ENCODE measurements around the gene NTM.
"Not testable (repeated sequence)": the region's sequence is repeated elsewhere in the genome, so short reads cannot be mapped to it uniquely, and the experiment has no call there.

Gene NTM

GRCh38 chr11:131370090-131370751 is at the start of gene NTM:
Gene NTM, plus strand, starts transcription at chr11:131370615.
- peaks cover 60% of the 10 kb centered on the region for H3K27me3 ChIP-seq (replicated peaks; ENCODE audit: control insufficient read depth, insufficient read depth, low read length)
- peak within 1 kb of the TSS; percentile 62 for H3K4me3 ChIP-seq (ENCODE audit: low read length)
- no peaks in the 10 kb centered on the region for H3K36me3 ChIP-seq (ENCODE audit: control insufficient read depth, insufficient read depth, low read length, severe bottlenecking)
- H3K9ac ChIP-seq (ENCODE audit: low read length) = no peak within 1 kb of the TSS
- peaks cover 12% of the 10 kb centered on the region for H3K4me1 ChIP-seq (ENCODE audit: control insufficient read depth, insufficient read depth, low read length)
- peak; percentile 40 for DNase-seq (ENCODE audit: low read depth)
- no peaks in the 10 kb centered on the region for H3K9me3 ChIP-seq (ENCODE audit: control insufficient read depth, low read length)

GRCh38 chr11:131324921-131325570 is 45.4 kb upstream of the NTM start:
- H3K36me3 ChIP-seq (ENCODE audit: control insufficient read depth, insufficient read depth, low read length, severe bottlenecking) = no peaks in the 10 kb centered on the region
- H3K4me1 ChIP-seq (ENCODE audit: control insufficient read depth, insufficient read depth, low read length) = no peaks in the 10 kb centered on the region
- H3K9ac ChIP-seq (ENCODE audit: low read length) = no peak overlapping the region
- peaks cover 7% of the 10 kb centered on the region for H3K9me3 ChIP-seq (ENCODE audit: control insufficient read depth, low read length)
- DNase-seq (ENCODE audit: low read depth) = no peak
- H3K4me3 ChIP-seq (ENCODE audit: low read length) = no peak overlapping the region
- peaks cover 8% of the 10 kb centered on the region for H3K27me3 ChIP-seq (replicated peaks; ENCODE audit: control insufficient read depth, insufficient read depth, low read length)

GRCh38 chr11:131326829-131327228 is 43.6 kb upstream of the NTM start:
- no peak for DNase-seq (ENCODE audit: low read depth)
- no peak overlapping the region for H3K9ac ChIP-seq (ENCODE audit: low read length)

DNA sequence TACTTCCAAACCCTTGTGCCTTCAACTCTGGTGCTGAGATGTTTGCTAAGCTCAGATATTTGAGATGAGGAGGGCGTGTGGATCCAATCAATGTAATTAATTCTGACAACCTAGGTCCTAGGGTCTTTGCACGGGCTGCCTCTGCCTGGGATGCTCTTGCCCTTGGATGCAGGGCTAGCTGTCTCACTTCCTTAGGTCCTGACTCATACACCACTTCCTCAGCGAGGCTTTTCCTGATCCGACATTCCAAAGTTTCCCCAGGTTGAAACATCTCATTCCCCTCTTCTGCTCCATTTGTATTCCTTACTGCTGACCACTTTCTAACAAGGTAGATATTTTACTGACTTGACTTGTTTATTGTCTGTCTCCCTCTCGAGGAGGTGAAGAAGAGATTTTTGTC is 43.0 kb upstream of the NTM start:
- DNase-seq (ENCODE audit: low read depth) = peak; percentile 9
- Histone ChIP-seq H3K4me1 (ENCODE audit: control insufficient read depth, insufficient read depth, low read length) (no peaks in the 10 kb centered on the region), H3K9me3 (ENCODE audit: control insufficient read depth, low read length) (peaks cover under 1% of the 10 kb centered on the region), H3K36me3 (ENCODE audit: control insufficient read depth, insufficient read depth, low read length, severe bottlenecking) (no peaks in the 10 kb centered on the region), H3K9ac (ENCODE audit: low read length) (no peak overlapping the region), H3K27me3 (replicated peaks; ENCODE audit: control insufficient read depth, insufficient read depth, low read length) (peaks cover 8% of the 10 kb centered on the region), H3K4me3 (ENCODE audit: low read length) (no peak overlapping the region)

More at GRCh38 chr11:131326829-131327228, 43.6 kb upstream of the NTM start:
- Histone ChIP-seq H3K4me3 (ENCODE audit: low read length) (no peak overlapping the region), H3K4me1 (ENCODE audit: control insufficient read depth, insufficient read depth, low read length) (no peaks in the 10 kb centered on the region), H3K9me3 (ENCODE audit: control insufficient read depth, low read length) (peaks cover 4% of the 10 kb centered on the region), H3K27me3 (replicated peaks; ENCODE audit: control insufficient read depth, insufficient read depth, low read length) (peaks cover 8% of the 10 kb centered on the region), H3K36me3 (ENCODE audit: control insufficient read depth, insufficient read depth, low read length, severe bottlenecking) (no peaks in the 10 kb centered on the region)

DNA sequence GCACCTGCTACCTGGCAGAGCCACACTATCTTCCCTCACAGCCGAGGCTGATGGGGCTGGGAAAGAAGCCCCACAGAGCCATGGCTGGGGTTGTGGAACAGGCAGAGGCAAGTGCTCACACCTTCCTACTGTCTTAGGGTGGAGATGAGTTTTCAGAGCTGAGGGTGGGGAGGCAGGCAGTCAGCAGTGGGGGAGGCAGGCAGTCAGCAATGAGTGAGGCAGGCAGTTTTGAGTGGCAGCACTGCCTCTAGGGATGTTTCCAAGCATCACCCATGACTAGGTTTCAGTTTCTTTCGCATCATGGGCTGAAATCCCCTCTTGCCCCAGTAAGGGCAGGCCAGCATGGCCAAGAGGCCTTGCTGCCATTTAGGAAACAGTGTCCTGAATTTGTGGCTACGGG is 41.6 kb upstream of the NTM start:
- H3K4me3 ChIP-seq (ENCODE audit: low read length) = no peak overlapping the region
- H3K27me3 ChIP-seq (replicated peaks; ENCODE audit: control insufficient read depth, insufficient read depth, low read length) = peaks cover 8% of the 10 kb centered on the region
- H3K4me1 ChIP-seq (ENCODE audit: control insufficient read depth, insufficient read depth, low read length) = no peaks in the 10 kb centered on the region
- H3K36me3 ChIP-seq (ENCODE audit: control insufficient read depth, insufficient read depth, low read length, severe bottlenecking) = no peaks in the 10 kb centered on the region
- H3K9ac ChIP-seq (ENCODE audit: low read length) = no peak overlapping the region
- no peaks in the 10 kb centered on the region for H3K9me3 ChIP-seq (ENCODE audit: control insufficient read depth, low read length)
- DNase-seq (ENCODE audit: low read depth) = no peak

DNA sequence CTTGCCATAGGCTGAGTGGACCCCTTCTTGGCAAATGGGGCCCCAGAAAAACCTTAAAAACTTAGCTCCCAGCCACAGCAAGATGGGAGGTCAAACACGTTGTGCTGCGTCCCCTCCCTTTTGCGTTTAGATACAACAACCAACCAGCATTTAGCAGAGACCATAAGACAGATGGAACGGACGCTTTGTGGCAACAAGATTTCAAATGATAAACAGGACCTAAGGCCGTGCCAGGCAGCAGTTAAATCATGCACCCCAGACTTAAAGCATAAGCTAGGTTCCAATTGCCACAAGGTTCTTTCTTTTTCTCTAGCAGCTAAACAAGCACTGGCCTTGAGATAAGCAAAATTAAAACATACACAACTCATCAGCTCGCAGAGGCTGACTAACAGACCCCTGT is 39.4 kb upstream of the NTM start:
- H3K9ac ChIP-seq (ENCODE audit: low read length) = no peak overlapping the region
- H3K27me3 ChIP-seq (replicated peaks; ENCODE audit: control insufficient read depth, insufficient read depth, low read length) = peaks cover 8% of the 10 kb centered on the region
- no peak overlapping the region for H3K4me3 ChIP-seq (ENCODE audit: low read length)
- no peaks in the 10 kb centered on the region for H3K9me3 ChIP-seq (ENCODE audit: control insufficient read depth, low read length)
- H3K36me3 ChIP-seq (ENCODE audit: control insufficient read depth, insufficient read depth, low read length, severe bottlenecking) = no peaks in the 10 kb centered on the region
- DNase-seq (ENCODE audit: low read depth) = no peak
- no peaks in the 10 kb centered on the region for H3K4me1 ChIP-seq (ENCODE audit: control insufficient read depth, insufficient read depth, low read length)

- Histone ChIP-seq H3K4me3 (ENCODE audit: low read length) (no peak overlapping the region), H3K4me1 (ENCODE audit: control insufficient read depth, insufficient read depth, low read length) (no peaks in the 10 kb centered on the region), H3K27me3 (replicated peaks; ENCODE audit: control insufficient read depth, insufficient read depth, low read length) (peaks cover 8% of the 10 kb centered on the region), H3K9me3 (ENCODE audit: control insufficient read depth, low read length) (no peaks in the 10 kb centered on the region), H3K9ac (ENCODE audit: low read length) (no peak overlapping the region), H3K36me3 (ENCODE audit: control insufficient read depth, insufficient read depth, low read length, severe bottlenecking) (no peaks in the 10 kb centered on the region)
- DNase-seq (ENCODE audit: low read depth) = no peak
These were observed 38.9 kb upstream of the NTM start for GRCh38 chr11:131331546-131331945.

- Histone ChIP-seq H3K4me3 (ENCODE audit: low read length) (no peak overlapping the region), H3K36me3 (ENCODE audit: control insufficient read depth, insufficient read depth, low read length, severe bottlenecking) (no peaks in the 10 kb centered on the region), H3K9ac (ENCODE audit: low read length) (no peak overlapping the region), H3K4me1 (ENCODE audit: control insufficient read depth, insufficient read depth, low read length) (no peaks in the 10 kb centered on the region), H3K9me3 (ENCODE audit: control insufficient read depth, low read length) (no peaks in the 10 kb centered on the region), H3K27me3 (replicated peaks; ENCODE audit: control insufficient read depth, insufficient read depth, low read length) (no peaks in the 10 kb centered on the region)
- no peak for DNase-seq (ENCODE audit: low read depth)
These were observed 35.8 kb upstream of the NTM start for GRCh38 chr11:131334601-131335000.

DNA sequence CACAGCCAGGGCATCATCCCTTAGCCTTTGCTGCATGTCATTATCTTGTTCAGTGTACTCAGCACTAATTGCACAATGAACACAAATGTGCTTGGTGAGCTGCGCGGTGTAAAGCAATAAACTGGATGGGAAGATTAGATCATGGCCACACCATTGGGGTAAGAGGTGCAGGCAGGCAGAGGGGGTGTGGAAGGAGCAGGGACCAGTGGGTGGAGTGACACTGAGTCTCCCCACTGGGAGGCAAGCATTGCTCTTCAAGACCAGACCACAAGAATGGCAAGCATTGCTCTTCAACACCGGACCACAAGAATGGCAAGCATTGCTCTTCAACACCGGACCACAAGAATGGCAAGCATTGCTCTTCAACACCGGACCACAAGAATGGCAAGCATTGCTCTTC is 28.5 kb upstream of the NTM start:
- not testable (repeated sequence) for H3K27me3 ChIP-seq (replicated peaks; ENCODE audit: control insufficient read depth, insufficient read depth, low read length); H3K36me3 ChIP-seq (ENCODE audit: control insufficient read depth, insufficient read depth, low read length, severe bottlenecking); H3K4me1 ChIP-seq (ENCODE audit: control insufficient read depth, insufficient read depth, low read length); H3K9ac ChIP-seq (ENCODE audit: low read length); DNase-seq (ENCODE audit: low read depth); H3K9me3 ChIP-seq (ENCODE audit: control insufficient read depth, low read length); H3K4me3 ChIP-seq (ENCODE audit: low read length)

DNA sequence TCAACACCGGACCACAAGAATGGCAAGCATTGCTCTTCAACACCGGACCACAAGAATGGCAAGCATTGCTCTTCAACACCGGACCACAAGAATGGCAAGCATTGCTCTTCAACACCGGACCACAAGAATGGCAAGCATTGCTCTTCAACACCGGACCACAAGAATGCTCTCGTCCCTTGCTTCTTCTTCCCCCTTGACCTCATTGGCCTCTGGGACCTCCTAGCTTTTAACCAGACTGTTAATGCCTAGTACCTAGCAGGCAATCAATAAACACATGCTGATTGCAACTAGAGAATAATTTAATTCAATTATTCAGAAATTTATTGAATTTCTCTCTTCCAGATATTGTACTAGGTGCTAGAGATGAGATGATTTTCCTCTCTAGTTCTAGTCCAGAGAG is 28.0 kb upstream of the NTM start:
- H3K4me3 ChIP-seq (ENCODE audit: low read length); H3K4me1 ChIP-seq (ENCODE audit: control insufficient read depth, insufficient read depth, low read length); H3K36me3 ChIP-seq (ENCODE audit: control insufficient read depth, insufficient read depth, low read length, severe bottlenecking); DNase-seq (ENCODE audit: low read depth); H3K9me3 ChIP-seq (ENCODE audit: control insufficient read depth, low read length); H3K9ac ChIP-seq (ENCODE audit: low read length); H3K27me3 ChIP-seq (replicated peaks; ENCODE audit: control insufficient read depth, insufficient read depth, low read length): not testable (repeated sequence)

- H3K9me3 ChIP-seq (ENCODE audit: control insufficient read depth, low read length) = no peaks in the 10 kb centered on the region
- H3K36me3 ChIP-seq (ENCODE audit: control insufficient read depth, insufficient read depth, low read length, severe bottlenecking) = no peaks in the 10 kb centered on the region
- no peak overlapping the region for H3K9ac ChIP-seq (ENCODE audit: low read length)
These were observed 25.0 kb upstream of the NTM start for GRCh38 chr11:131345406-131345805.

More at GRCh38 chr11:131345406-131345805, 25.0 kb upstream of the NTM start:
- Histone ChIP-seq H3K27me3 (replicated peaks; ENCODE audit: control insufficient read depth, insufficient read depth, low read length) (peaks cover 11% of the 10 kb centered on the region), H3K4me1 (ENCODE audit: control insufficient read depth, insufficient read depth, low read length) (no peaks in the 10 kb centered on the region), H3K4me3 (ENCODE audit: low read length) (no peak overlapping the region)
- DNase-seq (ENCODE audit: low read depth) = no peak

Data from adipocyte (in vitro differentiated cells).